AG04449 (cell line): ENCODE data around the gene SCN1B.

Experiments
- CTCF ChIA-PET: fragments of 350-600 bp; formaldehyde crosslinking; extraction: SDS; loops from one replicate; lab custom pipeline; 2021; ENCODE audit warnings: antibody characterized with exemption; lab: Yijun Ruan, JAX
- POLR2A ChIA-PET: fragments of 400-600, 350-600 bp; formaldehyde crosslinking; extraction: SDS; loops from one replicate; lab custom pipeline; 2020; ENCODE audit warnings: antibody characterized with exemption, inconsistent platforms; lab: Yijun Ruan, JAX
- DNase-seq: peaks from one replicate; pipeline ENCODE4 v3.0.0-alpha.2; 2010; ENCODE audit warnings: low read depth, low spot score
- H3K4me3 ChIP-seq: 2 replicates; pipeline ENCODE4 v1.5.1; 2011; ENCODE audit warnings: low read depth, mild to moderate bottlenecking, control low read depth, low read length
- TF ChIP-seq, protein P1 (sequence below): IDR thresholded peaks from one replicate; pipeline ENCODE4 v1.5.1; 2011; ENCODE audit warnings: mild to moderate bottlenecking, moderate library complexity, low read length, control low read depth, inconsistent platforms; ENCODE audit not compliant: insufficient read depth; ENCODE audit errors: missing control alignments

Gene SCN1B

GRCh38 chr19:35033067-35034004 lies 3.1 kb downstream of the SCN1B start:
- CTCF ChIA-PET: interaction anchor here (0.7 to 2.6 kb wide), 3 partner anchors 11 to 102 kb away, joined by 3 to 12 read pairs (median 3); no protein-coding TSS in a partner anchor
- TF ChIP-seq, protein P1, sequence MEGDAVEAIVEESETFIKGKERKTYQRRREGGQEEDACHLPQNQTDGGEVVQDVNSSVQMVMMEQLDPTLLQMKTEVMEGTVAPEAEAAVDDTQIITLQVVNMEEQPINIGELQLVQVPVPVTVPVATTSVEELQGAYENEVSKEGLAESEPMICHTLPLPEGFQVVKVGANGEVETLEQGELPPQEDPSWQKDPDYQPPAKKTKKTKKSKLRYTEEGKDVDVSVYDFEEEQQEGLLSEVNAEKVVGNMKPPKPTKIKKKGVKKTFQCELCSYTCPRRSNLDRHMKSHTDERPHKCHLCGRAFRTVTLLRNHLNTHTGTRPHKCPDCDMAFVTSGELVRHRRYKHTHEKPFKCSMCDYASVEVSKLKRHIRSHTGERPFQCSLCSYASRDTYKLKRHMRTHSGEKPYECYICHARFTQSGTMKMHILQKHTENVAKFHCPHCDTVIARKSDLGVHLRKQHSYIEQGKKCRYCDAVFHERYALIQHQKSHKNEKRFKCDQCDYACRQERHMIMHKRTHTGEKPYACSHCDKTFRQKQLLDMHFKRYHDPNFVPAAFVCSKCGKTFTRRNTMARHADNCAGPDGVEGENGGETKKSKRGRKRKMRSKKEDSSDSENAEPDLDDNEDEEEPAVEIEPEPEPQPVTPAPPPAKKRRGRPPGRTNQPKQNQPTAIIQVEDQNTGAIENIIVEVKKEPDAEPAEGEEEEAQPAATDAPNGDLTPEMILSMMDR: no peak
- no peak for DNase-seq
- POLR2A ChIA-PET: no interaction called here
- H3K4me3 ChIP-seq: no peak overlapping the region

DNA sequence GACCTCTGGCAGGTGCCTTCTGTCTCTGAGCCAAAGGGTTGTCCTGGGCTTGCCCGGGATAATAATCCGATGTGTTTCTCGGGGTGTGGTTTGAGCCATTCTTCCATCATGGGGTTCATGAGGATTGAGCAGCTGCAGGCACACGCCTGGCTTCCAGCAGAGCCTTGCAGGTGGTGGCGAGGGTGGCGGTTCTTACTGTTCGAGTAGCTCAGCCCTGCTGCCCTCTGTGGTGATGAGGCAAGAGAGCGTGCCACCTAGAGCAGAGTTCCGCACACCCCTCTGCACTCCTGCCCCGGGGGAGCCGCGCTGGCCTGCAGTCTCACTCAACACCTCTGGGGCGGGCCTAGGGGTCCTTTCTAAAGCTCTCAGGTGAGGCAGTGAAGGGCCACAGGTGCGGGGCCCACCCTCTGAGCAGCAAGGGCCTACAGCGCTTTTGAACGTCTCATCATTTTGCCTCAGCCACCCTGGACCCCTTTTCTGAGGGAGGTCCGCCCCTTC lies 3.8 kb downstream of the SCN1B start:
- DNase-seq: no peak
- ChIA-PET CTCF (interaction anchor here (0.7 to 2.6 kb wide), 3 partner anchors 10 to 102 kb away, joined by 3 to 12 read pairs (median 3); no protein-coding TSS in a partner anchor), POLR2A (no interaction called here)
- no peak overlapping the region for H3K4me3 ChIP-seq
- TF ChIP-seq, protein P1: no peak

DNA sequence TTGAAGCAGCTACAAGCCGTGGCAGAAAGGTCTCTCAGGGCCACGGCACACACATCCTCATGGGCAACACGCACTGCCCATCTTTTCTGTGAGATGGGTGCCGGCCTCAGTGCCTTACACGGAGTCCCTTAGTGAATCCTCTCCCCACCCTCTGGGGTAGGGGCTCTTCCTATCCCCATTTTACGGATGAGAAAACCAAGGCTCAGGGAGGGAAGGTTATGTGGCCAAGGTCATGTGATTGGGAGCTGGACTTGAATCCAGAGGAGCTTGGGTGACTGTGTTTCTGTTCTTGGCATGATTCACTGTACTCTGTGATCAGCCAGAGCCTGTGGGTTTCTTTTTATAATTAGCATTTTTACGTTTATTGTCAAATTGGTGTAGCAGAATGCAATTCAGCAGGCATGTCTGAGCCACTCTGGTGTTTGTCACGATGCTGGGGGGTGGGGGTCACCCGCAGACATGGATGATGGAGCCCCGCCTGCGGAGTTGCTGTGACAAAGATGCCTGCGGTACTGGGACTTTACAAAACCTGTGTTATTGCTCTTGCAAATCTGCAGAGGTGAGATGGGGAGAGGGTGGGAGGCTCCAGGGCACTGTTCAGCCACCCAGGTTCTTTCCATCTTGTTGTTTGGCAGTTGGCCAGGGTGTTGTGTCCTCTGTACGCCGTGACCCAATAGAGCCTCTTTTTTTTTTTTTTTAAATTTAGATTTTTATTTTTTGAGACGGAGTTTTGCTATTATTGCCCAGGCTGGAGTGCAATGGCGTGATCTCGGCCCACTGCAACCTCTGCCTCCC lies 4.5 kb downstream of the SCN1B start:
- POLR2A ChIA-PET: no interaction called here

GRCh38 chr19:35037716-35038622 lies 7.7 kb downstream of the SCN1B start:
- ChIA-PET CTCF (interaction anchor here (0.7 to 2.7 kb wide), 8 partner anchors 10 to 104 kb away, joined by 3 to 12 read pairs (median 4); no protein-coding TSS in a partner anchor), POLR2A (interaction anchor here (0.6 kb wide), 1 partner anchor 610 kb away, joined by 3 read pairs; the partner anchor contains the start of gene COX6B1)
- TF ChIP-seq, protein P1: no peak
- H3K4me3 ChIP-seq: no peak overlapping the region
- no peak for DNase-seq

More for the DNA sequence above, 4.5 kb downstream of the SCN1B start:
- CTCF ChIA-PET: interaction anchor here (2.6 kb wide), 1 partner anchor 9 kb away, joined by 12 read pairs; no protein-coding TSS in a partner anchor
- DNase-seq: no peak
- no peak overlapping the region for H3K4me3 ChIP-seq
- TF ChIP-seq, protein P1: no peak
